ENCODE results near the gene PLCG2. TPM values are rescaled to one million over a fixed set of nuclear protein-coding genes. Genes with fewer than 3 reads are reported as not detected.
"Not testable (repeated sequence)": the region's sequence is repeated elsewhere in the genome, so short reads cannot be mapped to it uniquely, and the experiment has no call there.

Gene PLCG2
- polyA plus RNA-seq, 3 donors: 19.5 to 47.4 (median 35.5) TPM

DNA sequence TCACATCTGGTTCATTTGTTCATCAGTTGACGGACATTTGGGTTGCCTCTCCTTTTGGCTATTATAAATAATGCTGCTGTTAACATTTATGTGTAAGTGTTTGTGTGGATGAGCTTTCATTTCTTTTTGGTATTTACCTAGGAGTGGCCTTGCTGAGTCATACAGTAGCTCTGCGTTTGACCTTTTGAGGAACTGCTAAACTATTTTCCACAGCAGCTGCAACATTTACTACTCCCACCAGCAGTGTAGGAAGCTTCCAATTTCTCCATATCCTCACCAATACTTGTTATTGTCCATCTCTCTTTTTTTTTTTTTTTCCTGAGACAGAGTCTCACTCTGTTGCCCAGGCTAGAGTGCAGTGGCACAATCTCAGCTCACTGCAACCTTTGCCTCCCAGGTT, 20.7 kb upstream of the PLCG2 start:
- no peaks in the 10 kb centered on the region for H4K20me1 ChIP-seq (ENCODE audit: insufficient read depth, low read length)
- H3K4me3 ChIP-seq (replicated peaks in 1 of 3; ENCODE audit: low read depth in 2 of 3, low read length in 3 of 3): peak overlapping the region in 1 of 3 experiments; percentile 1
- no peak for TF ChIP-seq CTCF (IDR thresholded peaks at IDR 0.05)
- Mint-ChIP-seq H3K9me3 (peaks cover 0 to 6% (median 2%) of the 10 kb centered on the region in 7 donors), H3K27ac (peak overlapping the region in 5 of 7 donors; percentile 24 to 87 (median 46)), H3K4me3 (peak overlapping the region in 1 of 2 donors; percentile 32), H3K27me3 (ENCODE audit: low read depth in 3 of 3) (peaks cover 1 to 9% (median 7%) of the 10 kb centered on the region in 3 donors), H3K36me3 (peaks cover 15 to 18% of the 10 kb centered on the region in 2 donors), H3K4me1 (peaks cover 41% of the 10 kb centered on the region)
- H3K9me3 ChIP-seq (replicated peaks in 1 of 2; ENCODE audit: control insufficient read depth in 1 of 2, insufficient read depth in 1 of 2, low read length in 2 of 2): no peaks in the 10 kb centered on the region
- peaks cover 35 to 44% of the 10 kb centered on the region in 2 donors for H3K4me1 ChIP-seq (ENCODE audit: control insufficient read depth in 1 of 2, insufficient read depth in 2 of 2, low read length in 2 of 2)
- intact Hi-C loops (cut with micrococcal nuclease): no loop called here
- H3K27ac ChIP-seq (ENCODE audit: low read depth in 1 of 2, low read length in 2 of 2): no peak overlapping the region
- DNase-seq: peak; percentile 31 to 51 (median 39)
- H2AFZ ChIP-seq (ENCODE audit: insufficient read depth, low read depth, low read length, poor library complexity, severe bottlenecking): no peak overlapping the region
- 0% methylated on average over 2 of the region's 2 CpGs for WGBS (ENCODE audit: insufficient coverage)
- H3K9ac ChIP-seq (ENCODE audit: insufficient read depth, low read length, poor library complexity, severe bottlenecking): no peak overlapping the region
- no peaks in the 10 kb centered on the region for H3K36me3 ChIP-seq (replicated peaks in 1 of 2; ENCODE audit: control insufficient read depth in 1 of 2, insufficient read depth in 2 of 2, low read length in 2 of 2)
- H3K27me3 ChIP-seq (ENCODE audit: control insufficient read depth in 2 of 2, insufficient read depth in 2 of 2, low read length in 2 of 2): no peaks in the 10 kb centered on the region
- H3K79me2 ChIP-seq (ENCODE audit: insufficient read depth, low read length): no peaks in the 10 kb centered on the region
- peak overlapping the region; percentile 9 for H3K4me2 ChIP-seq (replicated peaks; ENCODE audit: extremely low read depth, low read length, poor library complexity, severe bottlenecking)

DNA sequence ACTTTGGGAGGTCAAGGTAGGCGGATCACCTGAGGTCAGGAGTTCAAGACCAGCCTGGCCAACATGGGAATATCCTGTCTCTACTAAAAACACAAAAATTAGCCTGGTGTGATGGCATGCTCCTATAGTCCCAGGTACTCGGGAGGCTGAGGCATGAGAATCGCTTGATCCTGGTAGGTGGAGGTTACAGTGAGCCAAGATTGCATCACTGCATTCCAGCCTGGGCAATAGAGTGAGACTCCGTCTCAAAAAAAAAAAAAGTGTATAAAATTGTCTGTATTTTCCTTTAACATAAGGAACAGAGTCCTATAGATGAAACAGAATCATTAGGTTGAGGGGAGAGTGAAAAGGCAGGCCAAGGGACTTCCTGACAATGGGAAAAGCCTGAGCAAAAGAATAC, 16.8 kb upstream of the PLCG2 start:
- H3K79me2 ChIP-seq (ENCODE audit: insufficient read depth, low read length); DNase-seq; H3K9ac ChIP-seq (ENCODE audit: insufficient read depth, low read length, poor library complexity, severe bottlenecking); H3K27me3 Mint-ChIP-seq (ENCODE audit: low read depth in 3 of 3); H3K9me3 ChIP-seq (replicated peaks in 1 of 2; ENCODE audit: control insufficient read depth in 1 of 2, insufficient read depth in 1 of 2, low read length in 2 of 2); H3K4me2 ChIP-seq (replicated peaks; ENCODE audit: extremely low read depth, low read length, poor library complexity, severe bottlenecking); H3K27ac Mint-ChIP-seq; intact Hi-C loops (cut with micrococcal nuclease); H3K27me3 ChIP-seq (ENCODE audit: control insufficient read depth in 2 of 2, insufficient read depth in 2 of 2, low read length in 2 of 2); H3K4me3 ChIP-seq (replicated peaks in 1 of 3; ENCODE audit: low read depth in 2 of 3, low read length in 3 of 3); H2AFZ ChIP-seq (ENCODE audit: insufficient read depth, low read depth, low read length, poor library complexity, severe bottlenecking); H3K36me3 ChIP-seq (replicated peaks in 1 of 2; ENCODE audit: control insufficient read depth in 1 of 2, insufficient read depth in 2 of 2, low read length in 2 of 2); H3K9me3 Mint-ChIP-seq; H4K20me1 ChIP-seq (ENCODE audit: insufficient read depth, low read length); H3K27ac ChIP-seq (ENCODE audit: low read depth in 1 of 2, low read length in 2 of 2): not testable (repeated sequence)
- Mint-ChIP-seq H3K36me3 (peaks cover 10 to 15% of the 10 kb centered on the region in 2 donors), H3K4me3 (peak overlapping the region in 1 of 2 donors; percentile 26), H3K4me1 (peaks cover 28% of the 10 kb centered on the region)
- peaks cover 21 to 26% of the 10 kb centered on the region in 2 donors for H3K4me1 ChIP-seq (ENCODE audit: control insufficient read depth in 1 of 2, insufficient read depth in 2 of 2, low read length in 2 of 2)
- 100% methylated on average over 1 of the region's 4 CpGs for WGBS (ENCODE audit: insufficient coverage)

Data from CD14-positive monocyte (primary cell).